ENCODE measurements around the gene DHRS1. TPM values are rescaled to one million over a fixed set of nuclear protein-coding genes. Genes with fewer than 3 reads are reported as not detected.

The DHRS1 gene
- total and polyA plus RNA-seq, 2 of the 4 experiments (the other 2 are of a cell fraction) = 15.8 to 38.6 TPM

DNA sequence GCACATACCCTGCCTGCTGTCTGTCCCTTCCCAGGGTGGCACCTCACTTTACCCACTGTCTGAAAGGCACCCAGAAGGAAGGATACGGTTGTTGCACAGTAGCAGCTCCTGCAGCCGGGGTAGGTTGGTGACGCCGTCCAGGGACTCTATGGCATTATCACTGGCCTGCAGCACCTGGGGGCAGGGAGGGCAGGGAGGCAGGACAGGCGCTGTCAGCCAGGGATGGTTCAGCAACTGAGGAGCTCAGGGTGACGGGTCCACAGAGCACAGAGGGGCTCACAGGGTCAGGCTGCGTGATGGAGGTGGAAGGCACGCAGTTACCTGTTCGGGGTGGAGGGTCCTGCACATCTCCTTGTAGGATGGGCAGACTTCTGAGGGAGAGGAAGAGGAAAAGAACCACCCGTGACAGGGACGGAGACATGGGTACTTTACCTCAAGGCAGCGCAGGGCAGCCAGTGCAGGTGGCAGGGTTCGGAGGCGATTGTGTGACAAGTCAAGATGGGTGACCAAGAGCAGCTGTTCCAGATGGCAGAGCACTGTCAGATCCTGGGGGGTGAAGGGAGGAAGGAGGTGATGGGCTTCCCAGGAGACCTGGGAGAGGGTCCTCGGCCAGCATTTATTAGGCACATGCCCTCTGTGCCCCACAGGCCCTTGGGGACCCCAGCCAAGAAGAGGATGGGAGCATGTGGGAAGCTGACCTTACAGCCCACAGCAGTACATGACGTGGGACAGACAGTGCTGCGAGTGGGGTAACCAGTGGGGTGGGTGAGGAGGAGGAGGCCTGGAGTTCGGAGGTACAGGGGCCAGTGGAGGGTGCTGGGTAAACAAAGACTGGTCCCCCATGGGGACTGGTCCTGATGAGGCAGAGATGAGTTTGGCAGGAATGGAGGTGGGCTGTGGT, 33.0 kb downstream of the DHRS1 start:
- in situ Hi-C loops (cut with MboI; ENCODE audit: low sequenced_read_pairs) (no loop called here), intact Hi-C loops (cut with micrococcal nuclease) (no loop called here), dilution Hi-C loops (cut with HindIII; ENCODE audit: low sequenced_read_pairs, unreplicated experiment) (no loop called here)
- no peak overlapping the region for H2BK120ac ChIP-seq (ENCODE audit: low read depth, low read length)
- peak overlapping the region; percentile 47 for H2AK9ac ChIP-seq (replicated peaks; ENCODE audit: low read depth, low read length, poor library complexity)
- POLR2A ChIA-PET (ENCODE audit: unreplicated experiment) = no interaction called here
- H3K56ac ChIP-seq (ENCODE audit: extremely low read depth, insufficient read depth, low read length) = no peak overlapping the region
- WGBS, 2 experiments (ENCODE audit: extremely low coverage in 2 of 2, insufficient read length in 1 of 2) = 85% methylated on average over 7 of the region's 18 CpGs; no CpG with 5 or more reads in 1 of the 2 experiments
- H3K36me3 ChIP-seq (ENCODE audit: control insufficient read depth, insufficient read depth, low read length) = peaks cover 29% of the 10 kb centered on the region
- no peak overlapping the region for H3K4me3 ChIP-seq (ENCODE audit: insufficient read depth, low read depth, low read length)
- no peaks in the 10 kb centered on the region for H4K20me1 ChIP-seq (ENCODE audit: insufficient read depth, low read length)
- CTCF ChIA-PET = no interaction called here
- H3K79me1 ChIP-seq (ENCODE audit: low read depth in 1 of 2, low read length in 2 of 2) = peaks cover under 1 to 11% of the 10 kb centered on the region in 2 experiments
- no peak overlapping the region for H4K91ac ChIP-seq (ENCODE audit: insufficient read depth, low read depth, low read length)
- H2BK20ac ChIP-seq (ENCODE audit: low read depth, low read length) = no peak overlapping the region
- no peak overlapping the region for H2BK5ac ChIP-seq (ENCODE audit: low read depth, low read length, poor library complexity, severe bottlenecking)
- no peaks in the 10 kb centered on the region for H3K9me3 ChIP-seq (ENCODE audit: control insufficient read depth, insufficient read depth, low read length)
- no peak overlapping the region for H3K14ac ChIP-seq (replicated peaks; ENCODE audit: low read depth, low read length)
- H4K5ac ChIP-seq (ENCODE audit: low read depth, low read length) = no peak overlapping the region
- no peak for TF ChIP-seq POLR2A (IDR thresholded peaks at IDR 0.05; ENCODE audit: low read depth, low read length)
- TF ChIP-seq, protein P1, sequence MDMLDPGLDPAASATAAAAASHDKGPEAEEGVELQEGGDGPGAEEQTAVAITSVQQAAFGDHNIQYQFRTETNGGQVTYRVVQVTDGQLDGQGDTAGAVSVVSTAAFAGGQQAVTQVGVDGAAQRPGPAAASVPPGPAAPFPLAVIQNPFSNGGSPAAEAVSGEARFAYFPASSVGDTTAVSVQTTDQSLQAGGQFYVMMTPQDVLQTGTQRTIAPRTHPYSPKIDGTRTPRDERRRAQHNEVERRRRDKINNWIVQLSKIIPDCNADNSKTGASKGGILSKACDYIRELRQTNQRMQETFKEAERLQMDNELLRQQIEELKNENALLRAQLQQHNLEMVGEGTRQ (IDR thresholded peaks at IDR 0.05; ENCODE audit: low read depth, low read length) = no peak
- TF ChIP-seq, protein P2, sequence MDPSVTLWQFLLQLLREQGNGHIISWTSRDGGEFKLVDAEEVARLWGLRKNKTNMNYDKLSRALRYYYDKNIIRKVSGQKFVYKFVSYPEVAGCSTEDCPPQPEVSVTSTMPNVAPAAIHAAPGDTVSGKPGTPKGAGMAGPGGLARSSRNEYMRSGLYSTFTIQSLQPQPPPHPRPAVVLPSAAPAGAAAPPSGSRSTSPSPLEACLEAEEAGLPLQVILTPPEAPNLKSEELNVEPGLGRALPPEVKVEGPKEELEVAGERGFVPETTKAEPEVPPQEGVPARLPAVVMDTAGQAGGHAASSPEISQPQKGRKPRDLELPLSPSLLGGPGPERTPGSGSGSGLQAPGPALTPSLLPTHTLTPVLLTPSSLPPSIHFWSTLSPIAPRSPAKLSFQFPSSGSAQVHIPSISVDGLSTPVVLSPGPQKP (IDR thresholded peaks at IDR 0.05; ENCODE audit: borderline replicate concordance, low read depth, low read length) = no peak
- no peak for TF ChIP-seq FOS (IDR thresholded peaks at IDR 0.05; ENCODE audit: low read depth, low read length)
- TF ChIP-seq RCOR1 (IDR thresholded peaks at IDR 0.05; ENCODE audit: insufficient replicate concordance, low read length) = no peak
- no peak for TF ChIP-seq MXI1 (IDR thresholded peaks at IDR 0.05; ENCODE audit: borderline replicate concordance, low read depth, low read length)
- no peak for TF ChIP-seq MAZ (IDR thresholded peaks at IDR 0.05; ENCODE audit: borderline replicate concordance, low read depth, low read length)
- no peak for TF ChIP-seq SMC3 (IDR thresholded peaks at IDR 0.05; ENCODE audit: low read depth, low read length)
- TF ChIP-seq, protein P3, sequence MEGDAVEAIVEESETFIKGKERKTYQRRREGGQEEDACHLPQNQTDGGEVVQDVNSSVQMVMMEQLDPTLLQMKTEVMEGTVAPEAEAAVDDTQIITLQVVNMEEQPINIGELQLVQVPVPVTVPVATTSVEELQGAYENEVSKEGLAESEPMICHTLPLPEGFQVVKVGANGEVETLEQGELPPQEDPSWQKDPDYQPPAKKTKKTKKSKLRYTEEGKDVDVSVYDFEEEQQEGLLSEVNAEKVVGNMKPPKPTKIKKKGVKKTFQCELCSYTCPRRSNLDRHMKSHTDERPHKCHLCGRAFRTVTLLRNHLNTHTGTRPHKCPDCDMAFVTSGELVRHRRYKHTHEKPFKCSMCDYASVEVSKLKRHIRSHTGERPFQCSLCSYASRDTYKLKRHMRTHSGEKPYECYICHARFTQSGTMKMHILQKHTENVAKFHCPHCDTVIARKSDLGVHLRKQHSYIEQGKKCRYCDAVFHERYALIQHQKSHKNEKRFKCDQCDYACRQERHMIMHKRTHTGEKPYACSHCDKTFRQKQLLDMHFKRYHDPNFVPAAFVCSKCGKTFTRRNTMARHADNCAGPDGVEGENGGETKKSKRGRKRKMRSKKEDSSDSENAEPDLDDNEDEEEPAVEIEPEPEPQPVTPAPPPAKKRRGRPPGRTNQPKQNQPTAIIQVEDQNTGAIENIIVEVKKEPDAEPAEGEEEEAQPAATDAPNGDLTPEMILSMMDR (conservative IDR thresholded peaks at IDR 0.05; ENCODE audit: low read depth, low read length) = no peak
- no peak for TF ChIP-seq RAD21 (IDR thresholded peaks at IDR 0.05; ENCODE audit: low read length)
- no peak overlapping the region for H3K18ac ChIP-seq (ENCODE audit: low read depth, low read length)
- no peaks in the 10 kb centered on the region for H3K27me3 ChIP-seq (ENCODE audit: control insufficient read depth, insufficient read depth, low read length)
- H3K27ac ChIP-seq (ENCODE audit: insufficient read depth, low read length) = no peak overlapping the region
- H3K23ac ChIP-seq (ENCODE audit: low read depth, low read length) = no peak overlapping the region
- no TSS peak for BruUV-seq (replicated peaks)
- H2AK5ac ChIP-seq (ENCODE audit: low read depth, low read length) = no peak overlapping the region
- no peak overlapping the region for H3K4me2 ChIP-seq (ENCODE audit: low read depth, low read length)
- no peak overlapping the region for H2BK15ac ChIP-seq (ENCODE audit: low read depth, low read length)
- H3K9ac ChIP-seq (ENCODE audit: low read depth, low read length) = no peak overlapping the region
- H2AFZ ChIP-seq (replicated peaks; ENCODE audit: low read length, poor library complexity) = no peak overlapping the region
- H3K4me1 ChIP-seq (ENCODE audit: control insufficient read depth, insufficient read depth, low read length) = 0 out of 2 replicates have a peak, but pooled peaks cover 3% of the 10 kb centered on the region
- no peak for DNase-seq
- ATAC-seq (ENCODE audit: low read depth) = no peak
- H3K9me1 ChIP-seq (ENCODE audit: insufficient read depth, low read length) = 0 out of 2 replicates have a peak, but pooled peaks cover 1% of the 10 kb centered on the region
- H3K4ac ChIP-seq (ENCODE audit: low read depth, low read length) = no peak overlapping the region
- H4K8ac ChIP-seq (ENCODE audit: low read depth in 2 of 2, low read length in 2 of 2) = no peak overlapping the region
